HTR-8/SVneo (cell line): ENCODE data around the gene BLACAT1.
"Not testable (repeated sequence)": the region's sequence is repeated elsewhere in the genome, so short reads cannot be mapped to it uniquely, and the experiment has no call there.

Experiments used
- DNase-seq: peaks from one replicate; pipeline ENCODE4 v3.0.0; 2011; ENCODE audit warnings: low spot score, mixed read lengths; ENCODE audit not compliant: insufficient read length
- FAIRE-seq: peaks from 2 replicates; lab custom pipeline; 2011; peaks lifted over from hg19 to GRCh38; lab: Jason Lieb, UNC

Gene BLACAT1

GRCh38 chr1:205442051-205442725 lies 13.7 kb downstream of the BLACAT1 start:
- no peak for DNase-seq
- no peak for FAIRE-seq

- FAIRE-seq (no peak), DNase-seq (no peak)
These were observed 14.2 kb downstream of the BLACAT1 start for GRCh38 chr1:205441716-205442050.

- DNase-seq: no peak
- FAIRE-seq: no peak
These were observed 14.6 kb downstream of the BLACAT1 start for GRCh38 chr1:205441318-205441633.

GRCh38 chr1:205440476-205441317 lies 15.1 kb downstream of the BLACAT1 start:
- DNase-seq (peak; percentile 37), FAIRE-seq (no peak)

GRCh38 chr1:205440121-205440475 lies 15.7 kb downstream of the BLACAT1 start:
- FAIRE-seq: no peak
- DNase-seq: no peak

GRCh38 chr1:205438213-205439158 lies 17.4 kb downstream of the BLACAT1 start:
- FAIRE-seq: no peak
- peak; percentile 70 for DNase-seq

- no peak for FAIRE-seq
These were observed 18.3 kb downstream of the BLACAT1 start for GRCh38 chr1:205437570-205437969.

GRCh38 chr1:205436776-205437410 lies 19.0 kb downstream of the BLACAT1 start:
- FAIRE-seq (no peak), DNase-seq (no peak)

More at GRCh38 chr1:205437570-205437969, 18.3 kb downstream of the BLACAT1 start:
- DNase-seq: no peak

- FAIRE-seq (no peak), DNase-seq (no peak)
These were observed 20.0 kb downstream of the BLACAT1 start for GRCh38 chr1:205435578-205436573.

GRCh38 chr1:205434738-205435137 lies 21.1 kb downstream of the BLACAT1 start:
- FAIRE-seq (no peak), DNase-seq (no peak)

GRCh38 chr1:205432692-205433091 lies 23.2 kb downstream of the BLACAT1 start:
- FAIRE-seq, DNase-seq: not testable (repeated sequence)

GRCh38 chr1:205432116-205432515 lies 23.7 kb downstream of the BLACAT1 start:
- DNase-seq: no peak
- FAIRE-seq: no peak

- FAIRE-seq (no peak), DNase-seq (peak; percentile 41)
These were observed 25.0 kb downstream of the BLACAT1 start for GRCh38 chr1:205430696-205431305.

GRCh38 chr1:205429762-205430695 lies 25.8 kb downstream of the BLACAT1 start:
- no peak for FAIRE-seq
- no peak for DNase-seq

GRCh38 chr1:205424901-205425600 lies 30.8 kb downstream of the BLACAT1 start:
- FAIRE-seq (no peak), DNase-seq (no peak)

GRCh38 chr1:205423814-205424399 lies 31.9 kb downstream of the BLACAT1 start:
- FAIRE-seq: no peak
- no peak for DNase-seq
